Ramos (cell line): ENCODE results near the gene DPH3.

Experiments used
- in situ Hi-C: fragments of 300-500 bp; cut with MboI; formaldehyde crosslinking; loops from one replicate; pipeline ENCODE4 v1.14.3; 2022; ENCODE audit warnings: low sequenced_read_pairs; ENCODE audit not compliant: unreplicated experiment

Gene DPH3

GRCh38 chr3:16240229-16241023 lies 24.3 kb downstream of the DPH3 start:
- in situ Hi-C loops, result loop anchor here (10.0 to 25.0 kb wide), 3 partner anchors 186 to 1028 kb away; partner anchors contain the start of gene CAPN7

GRCh38 chr3:16239780-16240179 lies 25.0 kb downstream of the DPH3 start:
- in situ Hi-C loops, result loop anchor here (10.0 to 25.0 kb wide), 3 partner anchors 185 to 1027 kb away; partner anchors contain the start of gene CAPN7

GRCh38 chr3:16239086-16239770 lies 25.5 kb downstream of the DPH3 start:
- in situ Hi-C loops, result loop anchor here (25.0 kb wide), 2 partner anchors 602 to 1027 kb away; partner anchors contain the start of gene CAPN7

GRCh38 chr3:16236856-16237393 lies 27.8 kb downstream of the DPH3 start:
- in situ Hi-C loops, result loop anchor here (25.0 kb wide), 2 partner anchors 600 to 1025 kb away; partner anchors contain the start of gene CAPN7

- in situ Hi-C loops, result loop anchor here (25.0 kb wide), 2 partner anchors 599 to 1024 kb away; partner anchors contain the start of gene CAPN7
Observed at GRCh38 chr3:16236030-16236639, 28.6 kb downstream of the DPH3 start.

GRCh38 chr3:16234281-16234680 lies 30.5 kb downstream of the DPH3 start:
- in situ Hi-C loops, result loop anchor here (25.0 kb wide), 2 partner anchors 597 to 1022 kb away; partner anchors contain the start of gene CAPN7

- in situ Hi-C loops, result loop anchor here (25.0 kb wide), 2 partner anchors 597 to 1022 kb away; partner anchors contain the start of gene CAPN7
Observed at GRCh38 chr3:16233806-16234205, 30.9 kb downstream of the DPH3 start.

GRCh38 chr3:16231983-16232382 lies 32.8 kb downstream of the DPH3 start:
- in situ Hi-C loops, result loop anchor here (25.0 kb wide), 2 partner anchors 595 to 1020 kb away; partner anchors contain the start of gene CAPN7

- in situ Hi-C loops, result loop anchor here (25.0 kb wide), 2 partner anchors 592 to 1017 kb away; partner anchors contain the start of gene CAPN7
Observed at GRCh38 chr3:16229681-16230080, 35.1 kb downstream of the DPH3 start.

- in situ Hi-C loops, result loop anchor here (25.0 kb wide), 2 partner anchors 590 to 1015 kb away; partner anchors contain the start of gene CAPN7
Observed at GRCh38 chr3:16227566-16227965, 37.2 kb downstream of the DPH3 start.

- in situ Hi-C loops, result no loop called here
Observed at GRCh38 chr3:16224325-16224724, 40.4 kb downstream of the DPH3 start.

- in situ Hi-C loops, result no loop called here
Observed at GRCh38 chr3:16222547-16222946, 42.2 kb downstream of the DPH3 start.

GRCh38 chr3:16221990-16222389 lies 42.8 kb downstream of the DPH3 start:
- in situ Hi-C loops, result no loop called here

GRCh38 chr3:16219777-16220176 lies 45.0 kb downstream of the DPH3 start:
- in situ Hi-C loops, result no loop called here

GRCh38 chr3:16216373-16216935 lies 48.3 kb downstream of the DPH3 start:
- in situ Hi-C loops, result no loop called here

GRCh38 chr3:16214366-16214765 lies 50.4 kb downstream of the DPH3 start:
- in situ Hi-C loops, result no loop called here

GRCh38 chr3:16211176-16211904 lies 53.4 kb downstream of the DPH3 start:
- in situ Hi-C loops, result no loop called here
